ENCODE measurements around the gene OAS1.
"Not testable (repeated sequence)": the region's sequence is repeated elsewhere in the genome, so short reads cannot be mapped to it uniquely, and the experiment has no call there.

GRCh38 chr12:112913888-112914287 is 7.1 kb downstream of the OAS1 start:
- TF ChIP-seq, protein P1, sequence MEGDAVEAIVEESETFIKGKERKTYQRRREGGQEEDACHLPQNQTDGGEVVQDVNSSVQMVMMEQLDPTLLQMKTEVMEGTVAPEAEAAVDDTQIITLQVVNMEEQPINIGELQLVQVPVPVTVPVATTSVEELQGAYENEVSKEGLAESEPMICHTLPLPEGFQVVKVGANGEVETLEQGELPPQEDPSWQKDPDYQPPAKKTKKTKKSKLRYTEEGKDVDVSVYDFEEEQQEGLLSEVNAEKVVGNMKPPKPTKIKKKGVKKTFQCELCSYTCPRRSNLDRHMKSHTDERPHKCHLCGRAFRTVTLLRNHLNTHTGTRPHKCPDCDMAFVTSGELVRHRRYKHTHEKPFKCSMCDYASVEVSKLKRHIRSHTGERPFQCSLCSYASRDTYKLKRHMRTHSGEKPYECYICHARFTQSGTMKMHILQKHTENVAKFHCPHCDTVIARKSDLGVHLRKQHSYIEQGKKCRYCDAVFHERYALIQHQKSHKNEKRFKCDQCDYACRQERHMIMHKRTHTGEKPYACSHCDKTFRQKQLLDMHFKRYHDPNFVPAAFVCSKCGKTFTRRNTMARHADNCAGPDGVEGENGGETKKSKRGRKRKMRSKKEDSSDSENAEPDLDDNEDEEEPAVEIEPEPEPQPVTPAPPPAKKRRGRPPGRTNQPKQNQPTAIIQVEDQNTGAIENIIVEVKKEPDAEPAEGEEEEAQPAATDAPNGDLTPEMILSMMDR (IDR thresholded peaks at IDR 0.05): not testable (repeated sequence)
- TF ChIP-seq POLR2A (IDR thresholded peaks at IDR 0.05): not testable (repeated sequence)

All from uterus (tissue), 2 donors.